ENCODE results near the gene SDK1.

SDK1 gene

DNA sequence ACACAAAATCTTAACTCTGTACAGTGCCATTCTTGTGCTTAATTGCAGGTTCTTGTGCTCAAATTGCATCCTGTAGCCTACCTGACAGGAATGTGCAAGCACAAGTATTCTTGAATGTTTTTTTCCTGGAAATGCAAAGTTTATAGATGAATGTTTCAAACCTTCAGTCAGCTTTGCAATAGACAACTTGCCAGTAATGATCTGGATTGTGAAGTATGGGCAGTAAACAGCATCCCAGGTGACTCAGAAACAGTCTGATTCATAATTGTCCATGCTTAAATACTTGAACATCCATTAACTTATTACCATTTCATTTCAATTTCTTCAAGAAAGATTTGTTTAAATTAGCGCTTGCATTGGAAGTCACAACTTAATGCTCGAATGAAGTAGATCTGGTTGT is 347.2 kb downstream of the SDK1 start:
- Histone ChIP-seq H3K9me3 (no peaks in the 10 kb centered on the region), H3K36me3 (no peaks in the 10 kb centered on the region), H3K4me3 (ENCODE audit: low read depth, low read length) (no peak overlapping the region), H3K4me1 (no peaks in the 10 kb centered on the region), H3K27me3 (no peaks in the 10 kb centered on the region)
- DNase-seq: no peak
- TF ChIP-seq, protein P1, sequence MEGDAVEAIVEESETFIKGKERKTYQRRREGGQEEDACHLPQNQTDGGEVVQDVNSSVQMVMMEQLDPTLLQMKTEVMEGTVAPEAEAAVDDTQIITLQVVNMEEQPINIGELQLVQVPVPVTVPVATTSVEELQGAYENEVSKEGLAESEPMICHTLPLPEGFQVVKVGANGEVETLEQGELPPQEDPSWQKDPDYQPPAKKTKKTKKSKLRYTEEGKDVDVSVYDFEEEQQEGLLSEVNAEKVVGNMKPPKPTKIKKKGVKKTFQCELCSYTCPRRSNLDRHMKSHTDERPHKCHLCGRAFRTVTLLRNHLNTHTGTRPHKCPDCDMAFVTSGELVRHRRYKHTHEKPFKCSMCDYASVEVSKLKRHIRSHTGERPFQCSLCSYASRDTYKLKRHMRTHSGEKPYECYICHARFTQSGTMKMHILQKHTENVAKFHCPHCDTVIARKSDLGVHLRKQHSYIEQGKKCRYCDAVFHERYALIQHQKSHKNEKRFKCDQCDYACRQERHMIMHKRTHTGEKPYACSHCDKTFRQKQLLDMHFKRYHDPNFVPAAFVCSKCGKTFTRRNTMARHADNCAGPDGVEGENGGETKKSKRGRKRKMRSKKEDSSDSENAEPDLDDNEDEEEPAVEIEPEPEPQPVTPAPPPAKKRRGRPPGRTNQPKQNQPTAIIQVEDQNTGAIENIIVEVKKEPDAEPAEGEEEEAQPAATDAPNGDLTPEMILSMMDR (IDR thresholded peaks at IDR 0.05; ENCODE audit: low read depth, low read length): no peak

DNA sequence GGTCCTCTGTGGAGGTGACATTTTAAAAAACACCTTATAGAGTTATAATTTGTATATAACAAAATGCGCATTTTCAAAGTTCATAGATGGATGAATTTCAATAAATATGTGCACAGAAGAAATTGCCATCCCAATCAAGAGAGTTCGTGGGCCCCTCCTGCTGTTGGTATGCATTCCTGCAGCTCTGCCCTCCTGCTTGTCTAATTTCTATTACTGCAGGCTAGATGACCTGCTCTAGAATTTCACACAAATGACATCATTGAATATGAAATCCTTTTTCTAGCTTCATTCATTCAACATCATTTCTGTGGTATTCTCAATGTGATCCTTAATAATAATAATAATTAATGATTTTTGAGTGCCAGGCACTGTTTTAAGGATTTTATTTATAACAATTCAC is 348.2 kb downstream of the SDK1 start:
- no peak for DNase-seq
- H3K9me3 ChIP-seq: no peaks in the 10 kb centered on the region
- H3K27me3 ChIP-seq: no peaks in the 10 kb centered on the region
- no peaks in the 10 kb centered on the region for H3K36me3 ChIP-seq
- H3K4me1 ChIP-seq: no peaks in the 10 kb centered on the region
- no peak overlapping the region for H3K4me3 ChIP-seq (ENCODE audit: low read depth, low read length)
- TF ChIP-seq, protein P1 (IDR thresholded peaks at IDR 0.05; ENCODE audit: low read depth, low read length): no peak

DNA sequence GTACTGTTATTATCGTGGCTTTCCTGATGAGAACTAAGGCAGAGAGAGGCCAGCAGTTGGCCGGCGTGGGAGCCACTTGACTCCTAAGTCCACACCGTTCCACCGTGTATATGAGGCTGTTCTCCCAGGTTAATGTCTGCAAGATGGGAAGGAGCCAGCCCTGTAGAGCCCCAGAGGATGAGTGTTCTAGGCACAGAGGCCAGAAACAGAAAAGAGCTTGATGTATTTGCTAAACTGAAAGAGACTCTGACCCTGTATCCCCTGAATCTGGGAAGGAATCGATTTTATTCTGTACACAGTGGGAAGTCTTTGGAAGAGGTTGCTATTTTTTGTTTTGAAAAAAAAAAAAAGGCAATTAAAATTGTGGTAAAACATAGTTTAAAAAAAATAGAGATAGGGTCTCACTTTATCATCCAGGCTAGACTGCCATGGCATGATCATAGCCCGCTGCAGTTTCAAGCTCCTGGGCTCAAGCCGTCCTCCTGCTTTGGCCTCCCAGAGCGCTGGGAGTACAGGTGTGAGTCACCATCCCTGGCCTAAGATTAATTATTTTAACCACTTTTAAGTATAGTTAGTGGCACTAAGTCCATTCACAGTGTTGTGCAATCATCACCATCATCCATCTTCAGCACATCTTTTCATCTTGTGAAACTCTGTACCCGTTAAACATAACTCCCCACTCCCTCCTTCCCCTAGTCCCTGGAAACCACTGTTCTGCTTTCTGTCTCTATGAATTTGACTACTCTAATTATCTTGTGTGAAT is 348.8 kb downstream of the SDK1 start:
- Histone ChIP-seq H3K27me3 (no peaks in the 10 kb centered on the region), H3K4me1 (no peaks in the 10 kb centered on the region), H3K9me3 (no peaks in the 10 kb centered on the region), H3K4me3 (ENCODE audit: low read depth, low read length) (no peak overlapping the region), H3K36me3 (no peaks in the 10 kb centered on the region)
- TF ChIP-seq, protein P1 (IDR thresholded peaks at IDR 0.05; ENCODE audit: low read depth, low read length): no peak
- DNase-seq: no peak

DNA sequence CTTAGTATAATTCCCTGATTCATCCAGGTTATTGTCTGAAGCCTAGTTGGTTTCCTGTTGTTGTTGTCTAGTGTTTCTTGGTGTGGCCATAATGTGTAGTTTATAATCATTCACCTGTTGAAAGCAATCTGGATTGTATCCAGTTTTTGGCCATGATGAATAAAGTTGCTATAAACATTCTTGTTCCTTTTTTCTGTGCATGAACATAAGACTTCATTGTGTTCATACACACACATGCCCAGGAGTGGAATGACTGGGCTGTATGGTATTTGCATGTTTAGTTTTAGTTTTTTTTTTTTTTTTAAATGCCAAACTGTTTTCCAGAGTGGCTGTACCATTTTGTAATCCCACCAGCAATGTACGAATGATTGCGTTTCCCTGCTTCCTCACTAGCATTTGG is 349.8 kb downstream of the SDK1 start:
- H3K4me1 ChIP-seq: no peaks in the 10 kb centered on the region

DNA sequence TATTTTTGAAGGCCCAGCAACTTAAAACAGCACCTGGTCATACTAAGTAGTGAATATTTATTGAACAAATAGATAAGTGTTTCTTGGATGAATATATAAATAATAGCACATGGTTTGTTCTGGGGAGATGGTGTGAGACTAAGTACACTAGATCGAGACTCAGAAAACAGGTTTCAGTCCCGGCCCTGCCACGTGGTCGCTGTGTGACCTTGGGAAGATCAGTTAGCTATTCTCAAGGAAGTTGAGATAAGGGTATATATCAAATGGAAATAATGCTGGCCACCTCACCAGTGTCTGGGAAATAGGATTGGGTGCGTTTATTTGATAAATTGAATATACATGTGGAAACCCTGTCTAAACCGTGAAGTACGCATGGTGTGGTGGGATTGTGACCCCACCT is 354.6 kb downstream of the SDK1 start:
- H3K4me1 ChIP-seq: no peaks in the 10 kb centered on the region
- H3K4me3 ChIP-seq (ENCODE audit: low read depth, low read length): no peak overlapping the region
- H3K27me3 ChIP-seq: no peaks in the 10 kb centered on the region
- TF ChIP-seq, protein P1 (IDR thresholded peaks at IDR 0.05; ENCODE audit: low read depth, low read length): no peak
- DNase-seq: no peak
- no peaks in the 10 kb centered on the region for H3K36me3 ChIP-seq
- H3K9me3 ChIP-seq: no peaks in the 10 kb centered on the region

More for the DNA sequence above, 349.8 kb downstream of the SDK1 start:
- no peak for DNase-seq
- TF ChIP-seq, protein P1 (IDR thresholded peaks at IDR 0.05; ENCODE audit: low read depth, low read length): no peak
- no peaks in the 10 kb centered on the region for H3K36me3 ChIP-seq
- H3K27me3 ChIP-seq: no peaks in the 10 kb centered on the region
- H3K4me3 ChIP-seq (ENCODE audit: low read depth, low read length): no peak overlapping the region
- H3K9me3 ChIP-seq: no peaks in the 10 kb centered on the region

DNA sequence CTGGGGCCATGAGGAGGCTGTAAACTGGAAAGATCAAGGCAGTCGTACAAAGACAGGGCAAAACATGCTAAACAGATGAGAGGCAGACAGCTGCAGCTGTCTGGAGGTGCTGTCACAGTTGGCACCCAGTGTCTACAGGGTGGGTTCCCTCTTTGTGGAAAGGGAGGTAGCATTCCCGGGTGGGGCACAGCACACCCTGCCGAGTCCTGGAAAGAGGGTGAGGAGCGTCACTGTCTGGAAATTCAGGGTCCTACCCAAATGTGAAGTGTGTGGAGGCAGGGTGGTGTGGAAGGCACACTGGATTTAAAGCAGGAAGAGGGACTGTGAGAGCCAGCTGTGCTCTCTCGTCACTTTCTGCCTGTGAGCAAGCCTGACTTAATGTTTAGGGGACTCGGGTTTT is 356.2 kb downstream of the SDK1 start:
- H3K4me1 ChIP-seq: no peaks in the 10 kb centered on the region
- no peaks in the 10 kb centered on the region for H3K9me3 ChIP-seq
- no peak overlapping the region for H3K4me3 ChIP-seq (ENCODE audit: low read depth, low read length)
- H3K27me3 ChIP-seq: no peaks in the 10 kb centered on the region
- no peaks in the 10 kb centered on the region for H3K36me3 ChIP-seq
- TF ChIP-seq, protein P1 (IDR thresholded peaks at IDR 0.05; ENCODE audit: low read depth, low read length): no peak
- DNase-seq: no peak
